ENCODE data around the gene CDRT15. TPM values are rescaled to one million over a fixed set of nuclear protein-coding genes. Genes with fewer than 3 reads are reported as not detected.

Gene CDRT15
- total RNA-seq, 1 donor from 2014 or later: not detected

GRCh38 chr17:14205380-14205779 is 31.3 kb downstream of the CDRT15 start:
- no peaks in the 10 kb centered on the region for H3K27me3 ChIP-seq (ENCODE audit: control insufficient read depth, insufficient read depth, low read length)
- no peak overlapping the region for H3K4me3 ChIP-seq (ENCODE audit: low read depth, low read length)
- no peak for DNase-seq (ENCODE audit: low read depth)
- H3K36me3 ChIP-seq (ENCODE audit: control insufficient read depth, insufficient read depth, low read length): no peaks in the 10 kb centered on the region
- no peak for TF ChIP-seq CTCF (IDR thresholded peaks at IDR 0.05; ENCODE audit: insufficient read depth, low read length, poor library complexity, severe bottlenecking)

- TF ChIP-seq CTCF (IDR thresholded peaks at IDR 0.05; ENCODE audit: insufficient read depth, low read length, poor library complexity, severe bottlenecking): no peak
- no peaks in the 10 kb centered on the region for H3K27me3 ChIP-seq (ENCODE audit: control insufficient read depth, insufficient read depth, low read length)
- H3K4me3 ChIP-seq (ENCODE audit: low read depth, low read length): no peak overlapping the region
- H3K36me3 ChIP-seq (ENCODE audit: control insufficient read depth, insufficient read depth, low read length): no peaks in the 10 kb centered on the region
- no peak for DNase-seq (ENCODE audit: low read depth)
Measured at GRCh38 chr17:14204546-14204945, 32.1 kb downstream of the CDRT15 start.

- DNase-seq (ENCODE audit: low read depth): no peak
- no peak for TF ChIP-seq CTCF (IDR thresholded peaks at IDR 0.05; ENCODE audit: insufficient read depth, low read length, poor library complexity, severe bottlenecking)
- H3K36me3 ChIP-seq (ENCODE audit: control insufficient read depth, insufficient read depth, low read length): no peaks in the 10 kb centered on the region
- H3K4me3 ChIP-seq (ENCODE audit: low read depth, low read length): no peak overlapping the region
- H3K27me3 ChIP-seq (ENCODE audit: control insufficient read depth, insufficient read depth, low read length): no peaks in the 10 kb centered on the region
Measured at GRCh38 chr17:14204084-14204483, 32.6 kb downstream of the CDRT15 start.

DNA sequence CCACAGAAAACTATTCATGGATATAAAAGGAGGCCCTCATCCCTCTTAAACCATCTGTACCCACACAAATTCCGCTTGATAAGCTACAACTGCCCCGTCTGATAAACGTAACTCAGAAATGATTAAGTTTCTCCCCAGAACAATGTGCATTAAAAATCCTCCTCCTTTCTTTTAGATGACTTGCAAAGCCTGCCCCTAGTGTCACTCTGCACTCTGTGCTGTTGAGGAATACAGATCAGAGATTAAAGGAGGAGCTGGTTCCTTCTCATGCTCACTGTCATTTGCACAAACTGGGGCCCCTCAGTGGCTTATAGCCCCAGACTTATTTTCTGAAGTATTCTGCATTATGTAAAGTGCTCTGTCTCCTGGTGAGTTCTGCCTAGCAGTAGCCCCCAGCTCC is 33.3 kb downstream of the CDRT15 start:
- no peak overlapping the region for H3K4me3 ChIP-seq (ENCODE audit: low read depth, low read length)
- no peaks in the 10 kb centered on the region for H3K27me3 ChIP-seq (ENCODE audit: control insufficient read depth, insufficient read depth, low read length)
- peak; percentile 32 for TF ChIP-seq CTCF (IDR thresholded peaks at IDR 0.05; ENCODE audit: insufficient read depth, low read length, poor library complexity, severe bottlenecking)
- no peaks in the 10 kb centered on the region for H3K36me3 ChIP-seq (ENCODE audit: control insufficient read depth, insufficient read depth, low read length)
- no peak for DNase-seq (ENCODE audit: low read depth)

- H3K4me3 ChIP-seq (ENCODE audit: low read depth, low read length): no peak overlapping the region
- H3K36me3 ChIP-seq (ENCODE audit: control insufficient read depth, insufficient read depth, low read length): no peaks in the 10 kb centered on the region
- H3K27me3 ChIP-seq (ENCODE audit: control insufficient read depth, insufficient read depth, low read length): no peaks in the 10 kb centered on the region
- no peak for TF ChIP-seq CTCF (IDR thresholded peaks at IDR 0.05; ENCODE audit: insufficient read depth, low read length, poor library complexity, severe bottlenecking)
- DNase-seq (ENCODE audit: low read depth): no peak
Measured at GRCh38 chr17:14202388-14203166, 34.1 kb downstream of the CDRT15 start.

GRCh38 chr17:14201988-14202380 is 34.7 kb downstream of the CDRT15 start:
- Histone ChIP-seq H3K4me3 (ENCODE audit: low read depth, low read length) (no peak overlapping the region), H3K36me3 (ENCODE audit: control insufficient read depth, insufficient read depth, low read length) (no peaks in the 10 kb centered on the region), H3K27me3 (ENCODE audit: control insufficient read depth, insufficient read depth, low read length) (no peaks in the 10 kb centered on the region)
- no peak for DNase-seq (ENCODE audit: low read depth)
- no peak for TF ChIP-seq CTCF (IDR thresholded peaks at IDR 0.05; ENCODE audit: insufficient read depth, low read length, poor library complexity, severe bottlenecking)
